CD4-positive, CD25-positive, alpha-beta regulatory T cell (primary cell): ENCODE data around the gene B3GNT4. TPM values are rescaled to one million over a fixed set of nuclear protein-coding genes. Genes with fewer than 3 reads are reported as not detected.

Experiments used
- ATAC-seq, 2 donors: fragments of 150-1000 bp; cut with Tn5 transposase; one replicate each; pipeline ENCODE4 v1.10.0; 2021; ENCODE audit warnings: low read depth in 2 of 2, moderate number of reproducible peaks in 2 of 2, moderate library complexity in 1 of 2
- DNase-seq, 3 donors: peaks; one replicate each; pipeline versions ENCODE4 v3.0.0 to v3.0.0-alpha.2; 2012 to 2022; ENCODE audit warnings: mixed read lengths in 1 of 3
- H3K27ac ChIP-seq: one replicate; pipeline ENCODE4 v1.7.0; 2013; ENCODE audit warnings: mild to moderate bottlenecking, low read length; ENCODE audit not compliant: insufficient read depth, poor library complexity, severe bottlenecking
- H3K27me3 ChIP-seq: one replicate; pipeline ENCODE4 v1.7.0; 2013; ENCODE audit warnings: low read length; ENCODE audit not compliant: control insufficient read depth, insufficient read depth
- H3K36me3 ChIP-seq: one replicate; pipeline ENCODE4 v1.7.0; 2013; ENCODE audit warnings: mild to moderate bottlenecking, low read length, moderate library complexity; ENCODE audit not compliant: control insufficient read depth, insufficient read depth
- H3K4me1 ChIP-seq: 2 replicates; pipeline ENCODE4 v1.7.0; 2013; ENCODE audit warnings: mild to moderate bottlenecking, low read length; ENCODE audit not compliant: insufficient read depth, control insufficient read depth, poor library complexity, severe bottlenecking
- H3K4me3 ChIP-seq: one replicate; pipeline ENCODE4 v1.7.0; 2013; ENCODE audit warnings: low read depth, mild to moderate bottlenecking, low read length, moderate library complexity
- H3K9me3 ChIP-seq, 2 experiments: 1 replicate in 1 of 2; 2 replicates in 1 of 2; pipeline ENCODE4 v1.7.0; 2013; ENCODE audit warnings: low read length in 2 of 2, mild to moderate bottlenecking in 1 of 2, moderate library complexity in 1 of 2; ENCODE audit not compliant: control insufficient read depth in 2 of 2
- H3K27ac Mint-ChIP-seq, 3 donors: one replicate each; pipeline ENCODE4 v1.8.0; 2020 to 2022; ENCODE audit warnings: mild to moderate bottlenecking in 3 of 3, mixed read lengths in 3 of 3, moderate library complexity in 2 of 3
- H3K27me3 Mint-ChIP-seq: one replicate; pipeline ENCODE4 v1.8.0; 2022; ENCODE audit warnings: mild to moderate bottlenecking, mixed read lengths
- H3K36me3 Mint-ChIP-seq: one replicate; pipeline ENCODE4 v1.8.0; 2020; ENCODE audit warnings: mixed read lengths
- H3K4me1 Mint-ChIP-seq, 4 donors: one replicate each; pipeline ENCODE4 v1.8.0; 2020 to 2022; ENCODE audit warnings: mixed read lengths in 4 of 4, mild to moderate bottlenecking in 1 of 4
- H3K4me3 Mint-ChIP-seq, 4 donors: one replicate each; pipeline ENCODE4 v1.8.0; 2020 to 2022; ENCODE audit warnings: mild to moderate bottlenecking in 4 of 4, mixed read lengths in 4 of 4, moderate library complexity in 3 of 4
- H3K9me3 Mint-ChIP-seq, 7 donors: one replicate each; pipeline ENCODE4 v1.8.0; 2020 to 2022; ENCODE audit warnings: mixed read lengths in 7 of 7, mild to moderate bottlenecking in 3 of 7, moderate library complexity in 2 of 7
- polyA plus RNA-seq, 4 donors: library from polyadenylated mRNA; unstranded; fragments of 300-500 nt; fragmentation: Illumina TruSeq; gene quantifications; one replicate each; pipeline ENCODE4 v1.2.3, GENCODE V29; 2021
- total RNA-seq: library from RNA; stranded (reverse); gene quantifications from one replicate; pipeline ENCODE4 v1.2.3, GENCODE V29; 2022

The B3GNT4 gene
- total and polyA plus RNA-seq, 5 donors from 2014 or later = 0.10 to 0.27 (median 0.17) TPM; not detected in 1

- Mint-ChIP-seq H3K9me3 (peaks cover 0 to 2% (median 0%) of the 10 kb centered on the region in 7 donors), H3K4me1 (peaks cover 0 to 16% (median 6%) of the 10 kb centered on the region in 4 donors), H3K27ac (peak overlapping the region in 2 of 3 donors; percentile 18 to 20), H3K4me3 (peak overlapping the region in 1 of 4 donors; percentile 63), H3K36me3 (peaks cover 24% of the 10 kb centered on the region), H3K27me3 (peaks cover 19% of the 10 kb centered on the region)
- Histone ChIP-seq H3K9me3 (no peaks in the 10 kb centered on the region), H3K27me3 (peaks cover 2% of the 10 kb centered on the region), H3K4me1 (peaks cover 13% of the 10 kb centered on the region), H3K4me3 (no peak overlapping the region), H3K36me3 (peaks cover 40% of the 10 kb centered on the region), H3K27ac (no peak overlapping the region)
- DNase-seq (no peak), ATAC-seq (no peak)
Observed at GRCh38 chr12:122207391-122207790, 3.9 kb downstream of the B3GNT4 start.

- peaks cover 0 to 2% (median 0%) of the 10 kb centered on the region in 7 donors for H3K9me3 Mint-ChIP-seq
- Histone ChIP-seq H3K4me1 (peaks cover 4% of the 10 kb centered on the region), H3K9me3 (no peaks in the 10 kb centered on the region), H3K27ac (no peak overlapping the region), H3K4me3 (no peak overlapping the region), H3K27me3 (no peaks in the 10 kb centered on the region), H3K36me3 (peaks cover 48% of the 10 kb centered on the region)
- H3K36me3 Mint-ChIP-seq = peaks cover 25% of the 10 kb centered on the region
- peaks cover 0 to 10% (median 6%) of the 10 kb centered on the region in 4 donors for H3K4me1 Mint-ChIP-seq
- peaks cover 10% of the 10 kb centered on the region for H3K27me3 Mint-ChIP-seq
- ATAC-seq (no peak), DNase-seq (no peak)
- H3K4me3 Mint-ChIP-seq = peak overlapping the region in 2 of 4 donors; percentile 35 to 38
- peak overlapping the region in 2 of 3 donors; percentile 19 to 71 for H3K27ac Mint-ChIP-seq
Observed at GRCh38 chr12:122208073-122208820, 4.7 kb downstream of the B3GNT4 start.

- ATAC-seq = no peak
- H3K36me3 Mint-ChIP-seq = peaks cover 28% of the 10 kb centered on the region
- H3K27me3 Mint-ChIP-seq = no peaks in the 10 kb centered on the region
- no peak overlapping the region for H3K4me3 Mint-ChIP-seq
- Histone ChIP-seq H3K27me3 (no peaks in the 10 kb centered on the region), H3K4me3 (no peak overlapping the region), H3K9me3 (no peaks in the 10 kb centered on the region), H3K27ac (no peak overlapping the region), H3K4me1 (no peaks in the 10 kb centered on the region), H3K36me3 (peaks cover 75% of the 10 kb centered on the region)
- DNase-seq = no peak
- H3K27ac Mint-ChIP-seq = no peak overlapping the region
- H3K9me3 Mint-ChIP-seq = no peaks in the 10 kb centered on the region
- peaks cover 0 to 8% (median 5%) of the 10 kb centered on the region in 4 donors for H3K4me1 Mint-ChIP-seq
Observed at GRCh38 chr12:122215771-122216170, 12.3 kb downstream of the B3GNT4 start.

GRCh38 chr12:122216445-122216844 lies 12.9 kb downstream of the B3GNT4 start:
- Mint-ChIP-seq H3K27me3 (no peaks in the 10 kb centered on the region), H3K9me3 (no peaks in the 10 kb centered on the region), H3K4me3 (no peak overlapping the region), H3K4me1 (peaks cover 0 to 15% (median 8%) of the 10 kb centered on the region in 4 donors), H3K36me3 (peaks cover 32% of the 10 kb centered on the region), H3K27ac (no peak overlapping the region)
- Histone ChIP-seq H3K9me3 (no peaks in the 10 kb centered on the region), H3K36me3 (peaks cover 74% of the 10 kb centered on the region), H3K4me3 (no peak overlapping the region), H3K4me1 (no peaks in the 10 kb centered on the region), H3K27me3 (no peaks in the 10 kb centered on the region), H3K27ac (no peak overlapping the region)
- ATAC-seq (no peak), DNase-seq (no peak)

- H3K9me3 Mint-ChIP-seq = no peaks in the 10 kb centered on the region
- peak within 1 kb of the TSS; percentile 84 to 96 (median 91) for H3K27ac Mint-ChIP-seq
- H3K4me3 Mint-ChIP-seq = peak within 1 kb of the TSS; percentile 88 to 97 (median 92)
- H3K27ac ChIP-seq = peak within 1 kb of the TSS; percentile 98
- peaks cover 25% of the 10 kb centered on the region for H3K4me1 ChIP-seq
- no peaks in the 10 kb centered on the region for H3K9me3 ChIP-seq
- peak; percentile 100 for DNase-seq
- peaks cover 15% of the 10 kb centered on the region for H3K36me3 Mint-ChIP-seq
- peak; percentile 90 to 96 for ATAC-seq
- H3K4me3 ChIP-seq = peak within 1 kb of the TSS; percentile 69
- H3K27me3 ChIP-seq = no peaks in the 10 kb centered on the region
- H3K27me3 Mint-ChIP-seq = no peaks in the 10 kb centered on the region
- peaks cover 13 to 52% (median 33%) of the 10 kb centered on the region in 4 donors for H3K4me1 Mint-ChIP-seq
- H3K36me3 ChIP-seq = peaks cover 44% of the 10 kb centered on the region
Observed at GRCh38 chr12:122225683-122226365, 22.3 kb downstream of the B3GNT4 start, which contains the start of gene DIABLO. TSS of gene DIABLO (minus strand) at chr12:122226052. CDS start at chr12:122226014, 38 bp downstream.

DNA sequence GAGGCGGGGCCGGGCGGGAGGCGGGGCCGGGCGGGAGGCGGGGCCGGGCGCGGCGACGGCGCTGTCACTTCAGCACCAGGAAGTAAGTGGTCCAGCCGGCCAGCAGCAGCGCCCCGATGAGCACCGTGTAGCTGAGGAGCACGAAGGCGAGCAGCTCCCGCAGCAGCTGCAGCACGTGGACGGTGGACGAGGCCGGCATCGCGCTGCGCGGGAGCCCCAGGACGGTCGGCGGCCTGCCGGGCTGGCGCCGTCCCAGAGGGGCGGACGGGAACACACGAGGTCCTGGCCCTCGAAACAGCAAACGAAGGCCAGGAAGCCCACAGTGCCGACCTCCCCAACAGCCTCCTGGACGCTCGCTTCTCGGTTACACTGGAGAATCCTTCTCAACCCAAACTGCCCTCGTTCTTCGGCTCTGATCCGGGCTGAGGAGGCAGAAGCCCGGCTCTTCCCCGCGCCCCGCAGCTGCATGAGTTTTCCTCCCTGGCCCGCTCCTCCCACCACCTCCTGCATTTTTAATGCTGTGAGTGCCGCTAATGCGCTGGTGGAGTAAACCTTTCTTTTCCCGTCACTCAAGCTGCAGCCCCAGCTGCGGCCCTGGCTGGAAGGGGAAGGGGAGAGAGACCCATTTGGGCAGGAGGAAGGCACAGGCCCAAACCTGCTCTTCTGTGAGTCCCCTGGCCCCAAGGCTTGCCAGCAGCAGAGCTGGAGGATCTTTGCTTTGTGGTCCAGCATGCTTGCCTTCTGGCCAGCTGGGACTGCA lies 23.0 kb downstream of the B3GNT4 start:
- DNase-seq = no peak
- Histone ChIP-seq H3K9me3 (no peaks in the 10 kb centered on the region), H3K36me3 (peaks cover 45% of the 10 kb centered on the region), H3K4me1 (peaks cover 25% of the 10 kb centered on the region), H3K4me3 (no peak overlapping the region), H3K27me3 (no peaks in the 10 kb centered on the region), H3K27ac (peak overlapping the region; percentile 49)
- ATAC-seq = no peak
- Mint-ChIP-seq H3K27me3 (no peaks in the 10 kb centered on the region), H3K27ac (no peak overlapping the region), H3K9me3 (no peaks in the 10 kb centered on the region), H3K4me1 (peaks cover 13 to 44% (median 29%) of the 10 kb centered on the region in 4 donors), H3K36me3 (peaks cover 14% of the 10 kb centered on the region), H3K4me3 (peak overlapping the region in 3 of 4 donors; percentile 46 to 97 (median 93))

DNA sequence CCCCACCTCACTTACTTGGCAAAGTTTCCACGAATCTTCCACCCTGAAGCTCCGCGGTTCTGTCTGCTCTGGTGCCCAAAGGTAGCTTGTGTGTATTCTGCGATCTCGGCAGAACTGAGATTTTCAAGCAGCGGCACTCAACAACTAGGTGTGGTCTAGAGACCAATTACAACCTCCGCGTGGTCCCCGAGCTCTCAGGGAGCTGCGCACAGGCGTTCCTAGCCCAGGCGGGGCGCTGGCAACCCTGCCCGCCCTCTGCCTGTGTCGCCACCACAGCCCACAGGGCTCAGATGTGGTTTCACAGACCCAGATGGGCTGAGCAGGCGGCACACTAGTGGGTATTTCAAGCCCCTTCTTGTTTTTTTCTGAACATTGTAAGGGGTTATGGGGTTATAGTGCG lies 23.8 kb downstream of the B3GNT4 start:
- peak overlapping the region in 2 of 3 donors; percentile 5 to 51 for H3K27ac Mint-ChIP-seq
- H3K27me3 ChIP-seq = no peaks in the 10 kb centered on the region
- H3K9me3 ChIP-seq = no peaks in the 10 kb centered on the region
- H3K4me3 ChIP-seq = peak overlapping the region; percentile 16
- peak overlapping the region; percentile 74 to 97 (median 82) for H3K4me3 Mint-ChIP-seq
- no peak overlapping the region for H3K27ac ChIP-seq
- H3K4me1 ChIP-seq = peaks cover 25% of the 10 kb centered on the region
- H3K36me3 Mint-ChIP-seq = peaks cover 17% of the 10 kb centered on the region
- ATAC-seq = no peak
- peaks cover 15 to 38% (median 27%) of the 10 kb centered on the region in 4 donors for H3K4me1 Mint-ChIP-seq
- H3K36me3 ChIP-seq = peaks cover 49% of the 10 kb centered on the region
- no peaks in the 10 kb centered on the region for H3K9me3 Mint-ChIP-seq
- H3K27me3 Mint-ChIP-seq = no peaks in the 10 kb centered on the region
- peak; percentile 23 to 42 (median 30) for DNase-seq
